Neural progenitor cell (in vitro differentiated cells): ENCODE measurements around the gene RPS15A. TPM values are rescaled to one million over a fixed set of nuclear protein-coding genes. Genes with fewer than 3 reads are reported as not detected.
"Not testable (repeated sequence)": the region's sequence is repeated elsewhere in the genome, so short reads cannot be mapped to it uniquely, and the experiment has no call there.

Experiments
- DNase-seq: peaks from one replicate; pipeline ENCODE4 v3.0.0-alpha.2; 2016; ENCODE audit warnings: low spot score
- H2AFZ ChIP-seq: fragments of 200-600 bp; sonication (generic); replicated peaks from 2 replicates; pipeline ENCODE4 v1.6.1; 2016; ENCODE audit warnings: antibody characterized with exemption
- H3F3A ChIP-seq: fragments of 200-600 bp; sonication (generic); 2 replicates; pipeline ENCODE4 v1.6.1; 2016; ENCODE audit warnings: antibody characterized with exemption, low read depth
- H3K27ac ChIP-seq: fragments of 200-600 bp; sonication (generic); 2 replicates; pipeline ENCODE4 v1.5.1; 2016; ENCODE audit warnings: mild to moderate bottlenecking
- H3K27me3 ChIP-seq: fragments of 200-600 bp; sonication (generic); 2 replicates; pipeline ENCODE4 v1.6.1; 2016; ENCODE audit warnings: mild to moderate bottlenecking, moderate library complexity
- H3K36me3 ChIP-seq: fragments of 200-600 bp; sonication (generic); 2 replicates; pipeline ENCODE4 v1.5.1; 2016
- H3K4me1 ChIP-seq: fragments of 200-600 bp; sonication (generic); 2 replicates; pipeline ENCODE4 v1.6.1; 2016; ENCODE audit warnings: mixed run types
- H3K4me2 ChIP-seq: fragments of 200-600 bp; sonication (generic); 2 replicates; pipeline ENCODE4 v1.6.1; 2016
- H3K4me3 ChIP-seq: fragments of 200-600 bp; sonication (generic); 2 replicates; pipeline ENCODE4 v1.5.1; 2016
- H3K79me2 ChIP-seq: fragments of 200-600 bp; sonication (generic); 2 replicates; pipeline ENCODE4 v1.6.1; 2016; ENCODE audit warnings: low read depth
- H3K9ac ChIP-seq: fragments of 200-600 bp; sonication (generic); 2 replicates; pipeline ENCODE4 v1.6.1; 2016
- H3K9me3 ChIP-seq: fragments of 200-600 bp; sonication (generic); 2 replicates; pipeline ENCODE4 v1.5.1; 2016; ENCODE audit warnings: low read depth
- H4K20me1 ChIP-seq: fragments of 200-600 bp; sonication (generic); 2 replicates; pipeline ENCODE4 v1.6.1; 2016; ENCODE audit warnings: low read depth
- H3K27ac Mint-ChIP-seq: 3 replicates; pipeline ENCODE4 v1.8.0; 2021; ENCODE audit warnings: mixed read lengths
- H3K27me3 Mint-ChIP-seq: 2 replicates; pipeline ENCODE4 v1.8.0; 2022; ENCODE audit warnings: low read depth, mild to moderate bottlenecking, inconsistent platforms, moderate library complexity, mixed read lengths; ENCODE audit not compliant: insufficient read depth
- H3K36me3 Mint-ChIP-seq: 3 replicates; pipeline ENCODE4 v1.8.0; 2021; ENCODE audit warnings: mixed read lengths
- H3K4me1 Mint-ChIP-seq: 3 replicates; pipeline ENCODE4 v1.8.0; 2021; ENCODE audit warnings: mixed read lengths
- H3K4me3 Mint-ChIP-seq: 3 replicates; pipeline ENCODE4 v1.8.0; 2021; ENCODE audit warnings: mild to moderate bottlenecking, moderate library complexity, mixed read lengths
- H3K9me3 Mint-ChIP-seq: 3 replicates; pipeline ENCODE4 v1.8.0; 2020; ENCODE audit warnings: mixed read lengths
- CTCF ChIP-seq: fragments of 200-600 bp; sonication (generic); IDR thresholded peaks from 2 replicates; pipeline ENCODE4 v1.5.1; 2017; ENCODE audit warnings: antibody characterized with exemption, mild to moderate bottlenecking
- EZH2 ChIP-seq: fragments of 200-600 bp; sonication (generic); IDR thresholded peaks from 2 replicates; pipeline ENCODE4 v1.6.1; 2017; ENCODE audit warnings: antibody characterized with exemption, mild to moderate bottlenecking, moderate library complexity
- EZH2phosphoT487 ChIP-seq: fragments of 200-600 bp; sonication (generic); IDR thresholded peaks from 2 replicates; pipeline ENCODE4 v1.6.1; 2017; ENCODE audit warnings: antibody characterized with exemption
- total RNA-seq: library from RNA; depleted of rRNA; stranded (reverse); fragments of >200 nt; gene quantifications from 2 replicates; pipeline ENCODE4 v1.2.3, GENCODE V29; 2015; ENCODE audit warnings: low replicate concordance

Gene RPS15A
- total RNA-seq, 1 donor from 2014 or later, result 4,863 TPM

DNA sequence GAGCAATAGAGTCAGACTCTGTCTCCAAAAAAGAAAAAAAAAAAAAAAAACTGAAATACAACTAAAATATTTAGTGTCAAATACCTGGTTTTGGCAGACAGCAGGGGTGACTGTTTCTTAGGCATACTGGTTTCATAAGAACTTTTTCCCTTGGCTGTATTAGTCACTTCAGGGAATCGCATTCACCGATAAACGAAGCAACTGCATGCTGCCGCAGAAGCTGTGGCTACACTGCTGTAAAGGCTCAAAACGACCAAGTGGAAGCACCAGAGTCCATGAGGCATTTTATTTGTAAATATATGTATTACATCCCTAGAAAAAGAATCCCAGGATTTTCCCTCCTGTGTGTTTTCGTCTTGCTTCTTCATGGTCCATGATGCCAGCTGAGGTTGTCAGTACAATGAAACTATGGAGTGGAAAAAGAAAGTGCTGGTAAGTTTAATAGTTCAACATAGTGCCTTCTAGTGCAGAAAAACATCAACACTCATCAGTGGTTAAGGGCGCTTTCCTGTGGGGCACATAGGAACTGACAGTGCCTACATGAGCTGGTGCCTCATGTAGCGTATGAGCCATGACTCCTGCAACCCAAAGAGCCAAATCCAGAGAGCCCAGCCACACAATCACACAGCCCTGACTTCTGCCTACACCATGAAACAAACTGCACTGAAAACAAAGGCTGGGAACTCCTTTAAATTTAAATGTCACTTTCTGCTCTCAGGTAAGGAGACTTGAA lies 7.3 kb downstream of the RPS15A start:
- H4K20me1 ChIP-seq, result peaks cover 59% of the 10 kb centered on the region
- H2AFZ ChIP-seq, result no peak overlapping the region
- H3K9me3 Mint-ChIP-seq, result no peaks in the 10 kb centered on the region
- H3K4me1 Mint-ChIP-seq, result peaks cover 15% of the 10 kb centered on the region
- no peak overlapping the region for H3K4me3 ChIP-seq
- DNase-seq, result no peak
- H3K36me3 ChIP-seq, result peaks cover 32% of the 10 kb centered on the region
- peaks cover 54% of the 10 kb centered on the region for H3F3A ChIP-seq
- H3K27me3 Mint-ChIP-seq, result peaks cover 3% of the 10 kb centered on the region
- H3K27me3 ChIP-seq, result no peaks in the 10 kb centered on the region
- H3K79me2 ChIP-seq, result peaks cover 56% of the 10 kb centered on the region
- no peaks in the 10 kb centered on the region for H3K9me3 ChIP-seq
- peaks cover 15% of the 10 kb centered on the region for H3K4me1 ChIP-seq
- H3K27ac Mint-ChIP-seq, result no peak overlapping the region
- H3K9ac ChIP-seq, result no peak overlapping the region
- no peak overlapping the region for H3K4me2 ChIP-seq
- TF ChIP-seq EZH2 (no peak), EZH2phosphoT487 (no peak), CTCF (no peak)
- peaks cover 34% of the 10 kb centered on the region for H3K36me3 Mint-ChIP-seq
- H3K4me3 Mint-ChIP-seq, result no peak overlapping the region
- peak overlapping the region; percentile 23 for H3K27ac ChIP-seq

DNA sequence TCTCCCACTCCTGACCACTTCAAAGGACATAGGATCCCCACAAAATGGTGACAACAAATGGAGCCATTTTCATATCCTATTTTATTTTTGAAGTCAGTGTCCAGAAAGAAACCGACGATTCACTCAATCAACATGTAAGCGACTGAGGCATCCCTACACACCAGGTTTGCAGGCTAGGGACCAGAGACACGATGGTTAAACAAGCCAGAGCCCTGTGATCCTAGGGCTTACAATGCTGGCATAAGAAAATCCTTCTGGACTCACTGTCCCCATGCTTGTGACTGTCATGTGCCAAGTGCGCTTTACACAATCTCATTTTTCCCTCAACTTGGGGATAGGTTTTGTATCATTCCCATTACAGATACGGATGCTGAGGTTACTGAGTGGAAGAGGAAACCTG lies 8.9 kb downstream of the RPS15A start:
- peaks cover 25% of the 10 kb centered on the region for H3K36me3 Mint-ChIP-seq
- DNase-seq, H3K9ac ChIP-seq, H3K27ac Mint-ChIP-seq, H3K27ac ChIP-seq, H3K4me3 ChIP-seq, H3K4me1 Mint-ChIP-seq, H3K4me1 ChIP-seq, H2AFZ ChIP-seq, H3K9me3 ChIP-seq, H3K4me3 Mint-ChIP-seq, H3K27me3 ChIP-seq, H3K9me3 Mint-ChIP-seq, H3K4me2 ChIP-seq, H3K27me3 Mint-ChIP-seq: not testable (repeated sequence)
- peaks cover 22% of the 10 kb centered on the region for H3K36me3 ChIP-seq
- peaks cover 37% of the 10 kb centered on the region for H3F3A ChIP-seq
- peaks cover 39% of the 10 kb centered on the region for H3K79me2 ChIP-seq
- peaks cover 42% of the 10 kb centered on the region for H4K20me1 ChIP-seq

DNA sequence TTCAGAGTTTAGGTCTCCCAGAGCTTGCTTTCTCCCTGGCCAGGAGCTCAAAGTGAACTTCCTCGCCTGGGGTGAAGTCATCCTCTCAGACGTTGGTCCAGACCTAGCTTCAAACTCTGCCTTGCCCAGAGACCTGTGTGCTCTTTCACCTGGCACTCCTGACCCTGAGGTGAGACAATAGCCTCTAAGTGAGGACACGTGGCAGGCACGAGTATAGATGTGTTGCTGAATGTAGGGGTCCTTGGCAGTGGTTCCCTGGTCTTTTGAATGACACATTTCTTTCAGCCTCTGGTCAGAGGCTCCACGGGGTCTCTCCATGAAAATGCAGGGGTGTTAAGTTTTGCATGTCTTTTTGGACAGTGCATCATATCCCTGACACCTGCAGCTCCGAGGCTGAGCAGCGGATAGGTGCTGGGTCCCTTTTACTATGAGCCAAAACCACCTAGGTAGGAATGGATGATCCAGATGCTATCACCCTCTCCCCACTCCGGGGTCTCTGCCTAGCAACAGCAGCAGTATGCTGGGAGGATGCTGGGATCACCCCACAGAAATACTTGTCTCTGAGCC lies 9.6 kb downstream of the RPS15A start:
- not testable (repeated sequence) for H3K27me3 Mint-ChIP-seq, H3K9me3 ChIP-seq, H2AFZ ChIP-seq, H3K4me1 ChIP-seq, H3K4me1 Mint-ChIP-seq, H3K9me3 Mint-ChIP-seq, H3K9ac ChIP-seq, H3K27ac Mint-ChIP-seq, DNase-seq, H3K27me3 ChIP-seq, H3K4me3 Mint-ChIP-seq, H3K27ac ChIP-seq, H3K4me2 ChIP-seq, H3K4me3 ChIP-seq
- peaks cover 33% of the 10 kb centered on the region for H3K79me2 ChIP-seq
- peaks cover 21% of the 10 kb centered on the region for H3K36me3 Mint-ChIP-seq
- H3K36me3 ChIP-seq, result peaks cover 22% of the 10 kb centered on the region
- peaks cover 33% of the 10 kb centered on the region for H3F3A ChIP-seq
- peaks cover 36% of the 10 kb centered on the region for H4K20me1 ChIP-seq

- not testable (repeated sequence) for H3K9me3 ChIP-seq, H3K4me2 ChIP-seq, H4K20me1 ChIP-seq, H3K27me3 Mint-ChIP-seq, H3K36me3 ChIP-seq, H3K4me3 ChIP-seq, DNase-seq, H3K27me3 ChIP-seq, H3K36me3 Mint-ChIP-seq, H3K4me1 Mint-ChIP-seq, H3K9ac ChIP-seq, H2AFZ ChIP-seq, H3K27ac Mint-ChIP-seq, H3K4me1 ChIP-seq, H3K79me2 ChIP-seq, H3K27ac ChIP-seq, H3K9me3 Mint-ChIP-seq, H3F3A ChIP-seq, H3K4me3 Mint-ChIP-seq
Measured at GRCh38 chr16:18777664-18778063, 12.5 kb downstream of the RPS15A start.

DNA sequence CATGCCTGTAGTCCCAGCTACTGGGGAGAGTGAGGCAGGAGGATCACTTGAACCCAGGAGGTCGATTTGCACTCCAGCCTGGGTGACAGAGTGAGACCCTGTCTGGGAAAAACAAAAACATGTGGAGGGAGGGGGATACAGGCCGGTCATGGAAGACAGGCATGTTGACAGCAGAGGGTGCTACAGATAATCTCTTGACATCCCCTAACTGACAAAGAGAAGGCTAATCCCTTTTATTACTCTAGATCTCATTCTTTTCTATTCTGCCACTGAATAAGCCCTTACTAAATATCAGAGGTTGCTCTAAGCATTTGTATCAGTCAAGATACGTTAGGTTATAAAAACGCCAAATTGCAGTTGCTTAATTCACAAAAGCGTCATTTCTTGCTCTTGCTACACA lies 13.8 kb downstream of the RPS15A start:
- not testable (repeated sequence) for H3K27ac Mint-ChIP-seq, DNase-seq, H3K4me1 Mint-ChIP-seq, H3K9me3 ChIP-seq, H2AFZ ChIP-seq, H3K9ac ChIP-seq, H4K20me1 ChIP-seq, H3K36me3 Mint-ChIP-seq, H3K4me2 ChIP-seq, H3K79me2 ChIP-seq, H3K27ac ChIP-seq, H3K36me3 ChIP-seq, H3K4me3 ChIP-seq, H3K27me3 Mint-ChIP-seq, H3K9me3 Mint-ChIP-seq, H3K27me3 ChIP-seq, H3K4me1 ChIP-seq, H3F3A ChIP-seq, H3K4me3 Mint-ChIP-seq

- not testable (repeated sequence) for H3K27ac ChIP-seq, H3K36me3 Mint-ChIP-seq, H3K27ac Mint-ChIP-seq, H3K4me1 Mint-ChIP-seq, H3K4me1 ChIP-seq, H3F3A ChIP-seq, H3K9ac ChIP-seq, H3K4me3 ChIP-seq, H4K20me1 ChIP-seq, DNase-seq, H3K4me2 ChIP-seq, H3K9me3 ChIP-seq, H3K27me3 Mint-ChIP-seq, H3K27me3 ChIP-seq, H3K9me3 Mint-ChIP-seq, H3K79me2 ChIP-seq, H3K4me3 Mint-ChIP-seq, H2AFZ ChIP-seq, H3K36me3 ChIP-seq
Measured at GRCh38 chr16:18774651-18775050, 15.5 kb downstream of the RPS15A start.

GRCh38 chr16:18772171-18772570 lies 18.0 kb downstream of the RPS15A start:
- not testable (repeated sequence) for H3K4me3 Mint-ChIP-seq, H3K9me3 ChIP-seq, H3K4me2 ChIP-seq, H4K20me1 ChIP-seq, H3K27me3 ChIP-seq, H3K9me3 Mint-ChIP-seq, H3K4me1 Mint-ChIP-seq, H3K9ac ChIP-seq, H3K36me3 ChIP-seq, H3K27ac ChIP-seq, H3K27ac Mint-ChIP-seq, DNase-seq, H3K4me1 ChIP-seq, H3K4me3 ChIP-seq, H3F3A ChIP-seq, H3K27me3 Mint-ChIP-seq, H3K36me3 Mint-ChIP-seq, H3K79me2 ChIP-seq, H2AFZ ChIP-seq
